MM.1S (cell line): ENCODE results near the gene HAUS7.

Experiments
- DNase-seq: peaks from one replicate; pipeline ENCODE4 v3.0.0-alpha.2; 2015
- H2AFZ ChIP-seq: fragments of 300-600 bp; sonication (generic); 2 replicates; pipeline ENCODE4 v1.6.0; 2016; ENCODE audit warnings: antibody characterized with exemption, low read length
- H3F3A ChIP-seq: fragments of 300-600 bp; sonication (generic); 2 replicates; pipeline ENCODE4 v1.6.1; 2016; ENCODE audit warnings: mild to moderate bottlenecking, antibody characterized with exemption, low read length, moderate library complexity, mixed read lengths; ENCODE audit not compliant: insufficient read depth
- H3K27ac ChIP-seq: fragments of 300-600 bp; sonication (generic); 2 replicates; pipeline ENCODE4 v1.5.1; 2016; ENCODE audit warnings: mild to moderate bottlenecking, low read length
- H3K27me3 ChIP-seq: fragments of 300-600 bp; sonication (generic); replicated peaks from 2 replicates; pipeline ENCODE4 v1.6.0; 2016; ENCODE audit warnings: low read length; ENCODE audit not compliant: insufficient read depth
- H3K36me3 ChIP-seq: fragments of 300-600 bp; sonication (generic); replicated peaks from 2 replicates; pipeline ENCODE4 v1.6.1; 2016; ENCODE audit warnings: mild to moderate bottlenecking, low read length, mixed read lengths; ENCODE audit not compliant: insufficient read depth
- H3K4me1 ChIP-seq: fragments of 300-600 bp; sonication (generic); 2 replicates; pipeline ENCODE4 v1.6.1; 2016; ENCODE audit warnings: low read length, mixed read lengths
- H3K4me2 ChIP-seq: fragments of 300-600 bp; sonication (generic); 2 replicates; pipeline ENCODE4 v1.6.0; 2016; ENCODE audit warnings: low read depth, low read length
- H3K4me3 ChIP-seq: fragments of 300-600 bp; sonication (generic); 2 replicates; pipeline ENCODE4 v1.5.1; 2016; ENCODE audit warnings: low read length, mixed read lengths
- H3K79me2 ChIP-seq: fragments of 300-600 bp; sonication (generic); 2 replicates; pipeline ENCODE4 v1.6.1; 2016; ENCODE audit warnings: mixed run types, low read length, mixed read lengths
- H3K9ac ChIP-seq: fragments of 300-600 bp; sonication (generic); 2 replicates; pipeline ENCODE4 v1.6.1; 2016; ENCODE audit warnings: low read length, mixed read lengths
- H3K9me2 ChIP-seq: fragments of 300-600 bp; sonication (generic); replicated peaks from 2 replicates; pipeline ENCODE4 v1.6.1; 2016; ENCODE audit warnings: mild to moderate bottlenecking, low read length, mixed read lengths; ENCODE audit not compliant: insufficient read depth
- H3K9me3 ChIP-seq: fragments of 300-600 bp; sonication (generic); replicated peaks from 2 replicates; pipeline ENCODE4 v1.6.1; 2016; ENCODE audit warnings: mild to moderate bottlenecking, low read length, mixed read lengths; ENCODE audit not compliant: insufficient read depth
- H4K20me1 ChIP-seq: fragments of 300-600 bp; sonication (generic); 2 replicates; pipeline ENCODE4 v1.6.1; 2016; ENCODE audit warnings: mild to moderate bottlenecking, low read length, moderate library complexity, mixed read lengths; ENCODE audit not compliant: insufficient read depth
- EZH2 ChIP-seq: fragments of 300-600 bp; sonication (generic); optimal IDR thresholded peaks from 2 replicates; pipeline ENCODE3; 2017; ENCODE audit warnings: low read depth, mild to moderate bottlenecking, antibody characterized with exemption, low read length, mixed read lengths
- EZH2phosphoT487 ChIP-seq: fragments of 300-600 bp; sonication (generic); IDR thresholded peaks from 2 replicates; pipeline ENCODE4 v1.6.1; 2018; ENCODE audit warnings: antibody characterized with exemption, low read length
- TF ChIP-seq, protein P1 (sequence below): fragments of 300-600 bp; sonication (generic); IDR thresholded peaks from 2 replicates; pipeline ENCODE4 v1.5.1; 2016; ENCODE audit warnings: antibody characterized with exemption, low read length, mixed read lengths

Gene HAUS7

DNA sequence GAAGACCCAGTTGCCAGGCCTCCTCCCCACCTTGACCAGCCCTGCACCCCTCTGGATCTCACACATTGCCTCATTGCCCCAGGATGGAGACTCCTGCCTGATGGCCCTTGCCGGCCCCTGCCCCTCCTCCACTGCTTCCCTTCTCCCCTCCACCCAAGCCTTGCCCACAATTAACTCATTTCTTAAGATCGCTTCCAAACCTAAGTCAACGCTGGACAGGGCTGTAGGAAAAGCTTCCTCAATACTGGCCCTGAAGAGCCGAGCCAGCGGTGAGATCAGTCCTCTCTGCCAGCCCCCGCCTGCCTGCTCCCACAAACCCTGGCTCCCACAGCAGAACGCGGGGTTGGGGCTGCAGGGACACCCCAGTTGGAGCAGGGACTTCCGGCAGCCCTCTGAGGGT is 7.5 kb upstream of the HAUS7 start:
- H2AFZ ChIP-seq, result no peak overlapping the region
- H3K36me3 ChIP-seq, result no peaks in the 10 kb centered on the region
- no peaks in the 10 kb centered on the region for H3F3A ChIP-seq
- H4K20me1 ChIP-seq, result no peaks in the 10 kb centered on the region
- no peaks in the 10 kb centered on the region for H3K9me2 ChIP-seq
- no peak overlapping the region for H3K4me2 ChIP-seq
- no peaks in the 10 kb centered on the region for H3K4me1 ChIP-seq
- no peak overlapping the region for H3K4me3 ChIP-seq
- peaks cover 30% of the 10 kb centered on the region for H3K27me3 ChIP-seq
- H3K27ac ChIP-seq, result no peak overlapping the region
- no peaks in the 10 kb centered on the region for H3K79me2 ChIP-seq
- no peak for TF ChIP-seq EZH2phosphoT487
- TF ChIP-seq, protein P1, sequence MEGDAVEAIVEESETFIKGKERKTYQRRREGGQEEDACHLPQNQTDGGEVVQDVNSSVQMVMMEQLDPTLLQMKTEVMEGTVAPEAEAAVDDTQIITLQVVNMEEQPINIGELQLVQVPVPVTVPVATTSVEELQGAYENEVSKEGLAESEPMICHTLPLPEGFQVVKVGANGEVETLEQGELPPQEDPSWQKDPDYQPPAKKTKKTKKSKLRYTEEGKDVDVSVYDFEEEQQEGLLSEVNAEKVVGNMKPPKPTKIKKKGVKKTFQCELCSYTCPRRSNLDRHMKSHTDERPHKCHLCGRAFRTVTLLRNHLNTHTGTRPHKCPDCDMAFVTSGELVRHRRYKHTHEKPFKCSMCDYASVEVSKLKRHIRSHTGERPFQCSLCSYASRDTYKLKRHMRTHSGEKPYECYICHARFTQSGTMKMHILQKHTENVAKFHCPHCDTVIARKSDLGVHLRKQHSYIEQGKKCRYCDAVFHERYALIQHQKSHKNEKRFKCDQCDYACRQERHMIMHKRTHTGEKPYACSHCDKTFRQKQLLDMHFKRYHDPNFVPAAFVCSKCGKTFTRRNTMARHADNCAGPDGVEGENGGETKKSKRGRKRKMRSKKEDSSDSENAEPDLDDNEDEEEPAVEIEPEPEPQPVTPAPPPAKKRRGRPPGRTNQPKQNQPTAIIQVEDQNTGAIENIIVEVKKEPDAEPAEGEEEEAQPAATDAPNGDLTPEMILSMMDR, result no peak
- TF ChIP-seq EZH2, result no peak
- H3K9me3 ChIP-seq, result no peaks in the 10 kb centered on the region
- DNase-seq, result no peak
- H3K9ac ChIP-seq, result no peak overlapping the region

DNA sequence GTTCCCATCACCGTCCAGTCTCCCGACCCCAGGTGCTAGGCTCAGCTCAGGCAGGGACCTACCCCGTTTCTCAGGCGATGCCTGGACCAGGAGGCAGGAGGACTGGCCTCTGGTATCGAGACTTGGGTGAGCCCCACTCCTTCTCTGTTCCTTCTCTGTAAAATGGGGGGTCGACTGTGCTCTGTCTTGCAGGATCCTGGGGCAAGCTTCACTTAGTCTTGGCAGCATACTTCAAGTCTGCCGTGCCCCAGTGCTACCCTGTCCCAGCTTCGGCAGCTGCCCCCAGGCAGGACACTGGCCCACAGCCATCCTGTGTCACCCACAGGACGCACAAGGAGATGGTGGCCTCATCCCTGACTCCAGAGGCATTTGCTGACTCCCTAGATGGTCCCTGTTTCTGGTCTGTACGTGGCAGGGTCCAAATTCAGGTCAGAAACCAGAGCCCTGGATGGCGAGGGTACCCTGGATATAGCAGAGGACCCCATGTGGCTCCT is 7.0 kb upstream of the HAUS7 start:
- H3K36me3 ChIP-seq, result no peaks in the 10 kb centered on the region
- H3F3A ChIP-seq, result no peaks in the 10 kb centered on the region
- no peaks in the 10 kb centered on the region for H4K20me1 ChIP-seq
- H3K4me1 ChIP-seq, result no peaks in the 10 kb centered on the region
- H2AFZ ChIP-seq, result no peak overlapping the region
- TF ChIP-seq EZH2phosphoT487 (no peak), EZH2 (no peak)
- TF ChIP-seq, protein P1, result no peak
- H3K27ac ChIP-seq, result no peak overlapping the region
- H3K4me3 ChIP-seq, result no peak overlapping the region
- DNase-seq, result no peak
- H3K9ac ChIP-seq, result no peak overlapping the region
- H3K9me3 ChIP-seq, result no peaks in the 10 kb centered on the region
- no peaks in the 10 kb centered on the region for H3K9me2 ChIP-seq
- H3K27me3 ChIP-seq, result peaks cover 30% of the 10 kb centered on the region
- no peak overlapping the region for H3K4me2 ChIP-seq
- no peaks in the 10 kb centered on the region for H3K79me2 ChIP-seq

DNA sequence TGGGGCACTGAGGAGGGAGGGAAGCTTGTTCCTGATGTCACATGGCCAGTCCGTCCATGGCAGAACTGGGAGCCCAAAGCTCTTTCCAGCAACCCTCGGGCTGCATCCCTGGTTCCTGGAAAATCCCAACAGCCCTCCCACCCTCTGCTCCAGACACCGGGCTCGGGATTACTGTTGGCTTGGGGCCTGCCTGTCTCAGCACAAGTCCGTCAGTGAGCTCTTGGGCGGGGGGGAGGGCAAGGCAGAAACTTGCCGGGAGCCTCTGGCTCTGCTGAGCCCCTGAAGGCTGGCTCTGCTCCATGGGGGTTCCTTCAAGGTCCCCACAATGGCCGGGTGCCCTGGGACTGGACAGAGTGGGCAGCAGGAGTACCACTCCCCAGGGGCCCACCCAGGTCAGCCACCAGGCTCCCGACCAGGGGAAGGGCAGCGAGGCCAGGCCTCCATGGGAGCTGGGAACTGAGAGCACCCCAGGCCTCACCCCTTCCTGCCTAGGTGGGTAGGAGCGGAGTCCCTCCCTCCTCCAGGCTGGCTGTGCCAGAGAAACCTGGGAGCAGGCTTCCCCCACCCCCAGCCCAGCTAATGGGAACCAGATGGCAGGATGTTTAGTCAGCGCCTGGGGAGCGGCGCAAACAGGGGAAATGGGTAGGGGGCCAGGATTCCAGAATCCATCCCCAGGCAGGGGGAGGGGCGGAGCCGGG is 6.4 kb upstream of the HAUS7 start:
- Histone ChIP-seq H3K9me2 (no peaks in the 10 kb centered on the region), H3K9ac (no peak overlapping the region), H3K27ac (no peak overlapping the region), H2AFZ (no peak overlapping the region), H4K20me1 (no peaks in the 10 kb centered on the region), H3K36me3 (no peaks in the 10 kb centered on the region), H3K79me2 (no peaks in the 10 kb centered on the region), H3K27me3 (peaks cover 30% of the 10 kb centered on the region), H3K4me1 (no peaks in the 10 kb centered on the region), H3K4me2 (no peak overlapping the region), H3F3A (no peaks in the 10 kb centered on the region), H3K9me3 (no peaks in the 10 kb centered on the region), H3K4me3 (no peak overlapping the region)
- no peak for DNase-seq
- TF ChIP-seq EZH2 (no peak), EZH2phosphoT487 (no peak)
- TF ChIP-seq, protein P1, result no peak
